Endometrial microvascular endothelial cells (primary cell): Measurements from ENCODE around the gene PEX11B. TPM values are rescaled to one million over a fixed set of nuclear protein-coding genes. Genes with fewer than 3 reads are reported as not detected.

Experiments used
- in situ Hi-C: cut with HindIII; loops from 2 replicates; pipeline ENCODE4 v1.10.0; 2017; ENCODE audit warnings: low sequenced_read_pairs, low pct_unique_long_range_greater_than_20kb; ENCODE audit errors: inconsistent ontology term
- total RNA-seq: library from RNA; depleted of rRNA; stranded (reverse); fragments of >200 nt; gene quantifications from one replicate; pipeline ENCODE4 v1.2.3, GENCODE V29; 2015; ENCODE audit errors: inconsistent ontology term

The PEX11B gene, protein sequence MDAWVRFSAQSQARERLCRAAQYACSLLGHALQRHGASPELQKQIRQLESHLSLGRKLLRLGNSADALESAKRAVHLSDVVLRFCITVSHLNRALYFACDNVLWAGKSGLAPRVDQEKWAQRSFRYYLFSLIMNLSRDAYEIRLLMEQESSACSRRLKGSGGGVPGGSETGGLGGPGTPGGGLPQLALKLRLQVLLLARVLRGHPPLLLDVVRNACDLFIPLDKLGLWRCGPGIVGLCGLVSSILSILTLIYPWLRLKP
- total RNA-seq: 39.3 TPM

DNA sequence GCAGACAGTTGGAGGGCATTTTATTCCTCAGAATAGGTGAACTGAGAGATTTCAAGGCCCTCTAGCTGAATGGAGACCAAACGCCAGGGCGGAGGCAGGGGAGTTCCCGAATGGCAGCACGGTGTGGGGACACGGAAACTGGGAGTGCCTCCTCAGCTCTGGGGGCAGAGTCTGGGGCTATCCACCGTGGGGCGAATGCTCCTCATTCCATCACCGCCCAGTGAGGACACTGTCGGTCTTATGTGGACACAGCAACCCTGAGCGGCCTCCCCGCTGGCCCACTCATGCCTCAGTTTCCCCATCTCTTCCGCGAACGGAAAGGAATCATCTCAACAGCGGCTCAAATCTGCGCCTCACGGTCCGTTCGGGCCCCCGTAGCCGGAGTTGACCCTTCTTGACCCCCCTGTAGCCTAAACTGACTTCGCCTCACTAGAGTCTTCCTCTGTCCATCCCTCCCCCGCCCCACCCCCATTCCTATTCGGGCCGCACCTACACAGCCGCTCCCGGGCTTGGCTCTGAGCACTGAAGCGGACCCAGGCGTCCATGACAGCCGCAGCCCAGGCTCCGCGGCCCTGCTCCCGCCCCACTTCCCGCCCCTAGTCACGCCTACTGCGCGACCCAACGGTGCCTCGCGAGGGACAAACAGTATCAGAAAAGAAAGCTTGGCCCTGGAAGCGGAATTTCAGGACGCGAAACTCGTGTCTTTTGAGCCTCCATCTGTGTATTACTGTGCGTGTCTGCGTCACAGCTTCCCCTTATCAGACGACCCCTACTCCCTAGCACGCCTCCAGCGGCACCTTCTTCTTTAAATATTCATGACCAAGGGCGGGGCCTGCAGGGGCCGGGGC, at the start of gene PEX11B:
PEX11B (minus strand) TSS at position 574 of the 848 bp plus-strand sequence; CDS start at position 545, 29 bp downstream.
- in situ Hi-C loops: loop anchor here (10.0 kb wide), 1 partner anchor 46 kb away; the partner anchor contains the start of genes ANKRD34A and POLR3GL

DNA sequence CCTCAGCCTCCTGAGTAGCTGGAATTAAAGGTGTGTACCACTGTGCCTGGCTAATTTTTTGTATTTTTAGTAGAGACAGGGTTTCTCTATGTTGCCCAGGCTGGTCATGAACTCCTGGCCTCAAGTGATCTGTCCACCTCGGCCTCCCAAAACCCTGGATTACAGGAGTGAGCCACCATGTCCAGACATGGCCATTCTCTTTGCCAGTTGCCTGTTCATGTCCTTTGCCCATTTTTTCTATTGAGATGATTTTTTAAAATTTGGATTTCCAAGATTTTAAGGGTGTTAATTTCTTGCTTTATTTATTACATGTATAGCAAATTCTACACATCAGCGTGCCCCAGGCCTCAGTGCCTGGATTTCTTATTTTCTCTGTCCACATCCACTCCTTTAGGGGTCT, 48.8 kb upstream of the PEX11B start:
- in situ Hi-C loops: loop anchor here (10.0 kb wide), 1 partner anchor 52 kb away; the partner anchor contains the start of genes ITGA10 and PEX11B

DNA sequence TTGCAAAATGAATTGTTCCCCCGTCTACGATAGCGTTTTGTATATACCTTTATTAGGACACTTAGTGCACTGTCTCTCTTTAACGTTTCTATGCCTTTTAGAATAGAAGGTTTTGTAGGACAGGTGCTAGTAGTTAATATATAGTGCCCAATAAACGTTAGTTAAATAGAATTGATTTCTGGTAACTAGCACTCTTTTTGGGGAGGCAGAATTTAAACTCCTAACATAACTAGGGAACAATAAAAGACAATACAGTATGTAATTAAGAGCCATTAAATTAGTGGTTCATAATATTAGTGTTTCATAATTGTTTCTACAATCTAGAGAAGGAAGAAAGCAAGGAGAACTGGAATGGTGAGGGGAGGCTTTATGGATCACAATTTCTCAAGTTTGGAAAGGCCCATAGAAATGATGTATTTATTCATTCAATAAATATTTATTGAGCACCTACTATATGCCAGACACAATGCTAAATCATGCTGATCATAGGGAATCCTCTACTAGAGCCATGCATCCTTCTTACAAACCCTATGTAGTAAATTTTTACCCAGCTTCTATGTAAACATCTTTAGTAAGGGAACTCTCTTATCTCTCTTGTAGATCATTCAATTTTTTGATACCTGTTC, 46.7 kb upstream of the PEX11B start:
- in situ Hi-C loops: loop anchor here (10.0 kb wide), 1 partner anchor 50 kb away; the partner anchor contains the start of genes ITGA10 and PEX11B

- in situ Hi-C loops: loop anchor here (5.0 to 10.0 kb wide), 2 partner anchors 50 to 107 kb away; partner anchors contain the start of genes ITGA10, PEX11B and PIAS3
Observed at GRCh38 chr1:145964328-145965118, 46.0 kb upstream of the PEX11B start, which contains the start of the genes ANKRD34A and POLR3GL. Gene ANKRD34A (minus strand): TSS chr1:145964575. CDS start chr1:145961759, 2,816 bp downstream. Gene POLR3GL (plus strand): TSS chr1:145964690. CDS start chr1:145974866, 10,176 bp downstream.

GRCh38 chr1:145963265-145964019, 44.9 kb upstream of the PEX11B start:
- in situ Hi-C loops: loop anchor here (5.0 to 10.0 kb wide), 2 partner anchors 49 to 106 kb away; partner anchors contain the start of genes ITGA10, PEX11B and PIAS3

GRCh38 chr1:145962157-145963102, 43.9 kb upstream of the PEX11B start:
- in situ Hi-C loops: loop anchor here (5.0 to 10.0 kb wide), 2 partner anchors 48 to 105 kb away; partner anchors contain the start of genes ITGA10, PEX11B and PIAS3

GRCh38 chr1:145961425-145962156, 43.1 kb upstream of the PEX11B start:
- in situ Hi-C loops: loop anchor here (5.0 to 10.0 kb wide), 2 partner anchors 47 to 104 kb away; partner anchors contain the start of genes ITGA10, PEX11B and PIAS3

- in situ Hi-C loops: loop anchor here (5.0 to 10.0 kb wide), 2 partner anchors 46 to 104 kb away; partner anchors contain the start of genes ITGA10, PEX11B and PIAS3
Observed at GRCh38 chr1:145961109-145961424, 42.5 kb upstream of the PEX11B start.

DNA sequence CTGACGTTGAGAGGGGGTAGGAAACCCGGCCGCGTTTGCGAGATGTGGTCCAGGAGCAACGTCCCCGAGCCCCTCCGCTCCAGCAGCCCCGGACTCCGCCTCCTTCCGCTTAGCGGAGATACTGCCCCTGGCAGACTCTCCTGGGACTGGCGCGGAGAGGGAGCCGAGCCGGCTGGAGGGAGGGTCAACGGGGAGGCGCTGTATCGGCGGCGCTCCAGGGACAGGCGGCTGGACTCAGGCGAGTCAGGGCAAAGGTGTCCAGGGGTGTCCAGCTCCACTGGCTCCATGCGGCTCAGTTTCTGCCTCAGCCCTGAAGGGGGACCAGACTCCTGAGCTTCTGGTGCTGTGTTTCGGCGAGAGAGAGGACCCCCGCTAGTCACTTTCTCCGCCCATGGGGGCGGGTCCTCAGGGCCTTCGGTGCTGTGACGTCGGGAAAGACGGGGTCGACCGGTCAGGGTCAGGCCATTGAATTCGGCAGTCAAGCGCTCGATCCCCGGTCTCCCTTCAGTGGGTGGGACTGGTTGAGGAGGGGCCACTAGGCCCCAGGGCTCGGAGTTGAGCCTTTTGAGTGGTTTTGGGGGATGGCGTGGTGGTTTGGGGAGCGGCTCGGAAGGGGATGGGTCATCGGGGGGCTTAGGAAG, 42.1 kb upstream of the PEX11B start:
- in situ Hi-C loops: loop anchor here (5.0 to 10.0 kb wide), 2 partner anchors 46 to 103 kb away; partner anchors contain the start of genes ITGA10, PEX11B and PIAS3

DNA sequence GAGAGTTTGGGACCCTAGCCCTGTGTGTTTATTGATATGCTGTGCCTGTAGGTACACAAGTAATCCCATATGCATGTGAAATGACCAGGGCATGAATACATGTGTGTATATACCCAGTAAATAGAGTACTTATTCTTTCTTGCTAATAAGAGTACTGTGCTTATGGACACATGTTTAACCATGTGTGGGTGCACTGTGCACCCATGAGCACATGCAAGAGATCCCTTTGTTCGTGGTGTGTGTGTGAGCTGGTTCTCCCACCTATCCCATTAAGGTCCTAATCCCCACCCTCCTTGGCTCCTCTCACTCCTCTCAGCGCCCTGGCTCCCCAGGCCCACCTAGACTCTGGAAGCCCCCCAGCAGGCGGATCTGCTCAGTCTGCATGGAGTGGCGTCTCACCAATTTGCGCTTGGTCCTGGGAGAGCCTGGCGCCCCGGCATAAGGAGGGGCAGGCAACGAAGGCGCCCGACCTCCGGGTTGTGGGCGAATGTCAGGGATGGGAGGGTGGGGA, 41.5 kb upstream of the PEX11B start:
- in situ Hi-C loops: loop anchor here (5.0 to 10.0 kb wide), 2 partner anchors 45 to 103 kb away; partner anchors contain the start of genes ITGA10, PEX11B and PIAS3

- in situ Hi-C loops: no loop called here
Observed at GRCh38 chr1:145959333-145959732, 40.8 kb upstream of the PEX11B start.

GRCh38 chr1:145958734-145959133, 40.2 kb upstream of the PEX11B start:
- in situ Hi-C loops: no loop called here

- in situ Hi-C loops: no loop called here
Observed at GRCh38 chr1:145957443-145958319, 39.2 kb upstream of the PEX11B start, which contains the start of gene LIX1L. Gene LIX1L (minus strand): TSS chr1:145958017. CDS start chr1:145957927, 90 bp downstream.
